Smooth muscle cell (in vitro differentiated cells): ENCODE measurements around the gene XYLT1. TPM values are rescaled to one million over a fixed set of nuclear protein-coding genes. Genes with fewer than 3 reads are reported as not detected.

Experiments used
- DNase-seq: peaks from one replicate; lab custom pipeline; 2025; ENCODE audit not compliant: unreplicated experiment; lab: John Stamatoyannopoulos, UW
- H2AFZ ChIP-seq: fragments of 200-600 bp; sonication (generic); 2 replicates; pipeline ENCODE4 v1.6.0; 2016; ENCODE audit warnings: antibody characterized with exemption, low read depth, mild to moderate bottlenecking
- H3F3A ChIP-seq: fragments of 200-600 bp; sonication (generic); 2 replicates; pipeline ENCODE4 v1.6.0; 2017; ENCODE audit warnings: antibody characterized with exemption, low read depth
- H3K27ac ChIP-seq: fragments of 200-600 bp; sonication (generic); 2 replicates; pipeline ENCODE4 v1.5.1; 2016; ENCODE audit warnings: low read depth, mild to moderate bottlenecking
- H3K27me3 ChIP-seq: fragments of 200-600 bp; sonication (generic); 2 replicates; pipeline ENCODE4 v1.6.1; 2016; ENCODE audit warnings: low read depth, mild to moderate bottlenecking
- H3K36me3 ChIP-seq: fragments of 200-600 bp; sonication (generic); 2 replicates; pipeline ENCODE4 v1.5.1; 2016; ENCODE audit warnings: low read depth
- H3K4me1 ChIP-seq: fragments of 200-600 bp; sonication (generic); 2 replicates; pipeline ENCODE4 v1.5.1; 2016; ENCODE audit warnings: low read depth
- H3K4me2 ChIP-seq: fragments of 200-600 bp; sonication (generic); 2 replicates; pipeline ENCODE4 v1.6.0; 2016; ENCODE audit warnings: mild to moderate bottlenecking
- H3K4me3 ChIP-seq: fragments of 200-600 bp; sonication (generic); 2 replicates; pipeline ENCODE4 v1.5.1; 2016; ENCODE audit warnings: mild to moderate bottlenecking
- H3K79me2 ChIP-seq: fragments of 200-600 bp; sonication (generic); 2 replicates; pipeline ENCODE4 v1.6.0; 2016; ENCODE audit warnings: low read depth, mild to moderate bottlenecking
- H3K9ac ChIP-seq: fragments of 200-600 bp; sonication (generic); 2 replicates; pipeline ENCODE4 v1.6.0; 2016; ENCODE audit warnings: low read depth
- H3K9me3 ChIP-seq: fragments of 200-600 bp; sonication (generic); replicated peaks from 2 replicates; pipeline ENCODE4 v1.5.1; 2016; ENCODE audit warnings: low read depth
- H4K20me1 ChIP-seq: fragments of 200-600 bp; sonication (generic); 2 replicates; pipeline ENCODE4 v1.6.0; 2016; ENCODE audit warnings: low read depth
- WGBS: methylation state at CpG from one replicate; pipeline ENCODE4 v1.1.7; 2016; ENCODE audit warnings: low lambda C conversion rate; 5-methylcytosine and 5-hydroxymethylcytosine counted together
- polyA plus RNA-seq: library from polyadenylated mRNA; unstranded; fragments of >200 nt; fragmentation: Nextera tagmentation; extraction: Ambion mirVana; gene quantifications from 2 replicates; pipeline ENCODE4 v1.2.1, GENCODE V29; 2016
- total RNA-seq: library from RNA; depleted of rRNA; stranded (reverse); fragments of >200 nt; gene quantifications from 2 replicates; pipeline ENCODE4 v1.2.3, GENCODE V29; 2014
- TF ChIP-seq, protein P1 (sequence below): fragments of 200-600 bp; sonication (generic); IDR thresholded peaks from 2 replicates; pipeline ENCODE4 v1.5.1; 2017; ENCODE audit warnings: borderline replicate concordance, mild to moderate bottlenecking, antibody characterized with exemption; ENCODE audit not compliant: insufficient read depth, poor library complexity, severe bottlenecking

The XYLT1 gene
- total and polyA plus RNA-seq, 2 experiments from 2014 or later: 9.5 to 19.9 TPM

DNA sequence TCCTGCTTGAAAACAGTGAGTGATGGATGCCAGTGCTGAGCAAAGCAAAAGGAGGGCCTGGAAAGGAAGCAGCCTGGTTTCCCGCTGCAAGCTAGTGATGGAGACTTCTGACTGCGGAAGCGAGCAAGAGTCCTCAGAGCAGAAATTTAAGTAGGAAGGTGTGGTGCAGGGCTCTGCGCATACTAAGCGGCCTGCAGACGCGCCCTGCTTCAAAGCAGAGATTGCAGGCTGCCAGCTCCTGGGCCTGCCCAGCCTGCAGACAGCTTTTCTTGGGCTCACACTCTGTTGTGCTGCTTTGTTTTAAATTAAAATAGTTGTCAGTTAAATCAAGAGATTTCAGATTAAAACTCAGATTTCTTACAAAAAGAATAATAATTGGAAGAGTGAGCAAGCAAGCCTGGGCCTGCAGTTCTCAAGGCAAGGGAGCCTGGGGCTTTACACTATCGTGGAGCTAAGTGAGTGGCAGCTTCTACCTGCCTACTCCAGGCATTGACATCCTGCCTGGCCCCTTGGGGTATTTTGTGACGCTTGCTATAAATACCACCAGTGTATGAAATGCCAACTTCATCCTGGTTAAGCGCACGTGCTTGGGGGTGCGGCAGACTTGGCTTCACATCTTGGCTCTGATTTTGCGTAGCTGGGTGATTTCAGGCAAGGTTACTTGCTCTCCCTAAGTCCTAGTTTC lies 237.3 kb downstream of the XYLT1 start:
- H2AFZ ChIP-seq: no peak overlapping the region
- H3K27me3 ChIP-seq: no peaks in the 10 kb centered on the region
- 93% methylated on average over 13 of the region's 13 CpGs for WGBS
- no peak overlapping the region for H3K4me2 ChIP-seq
- peaks cover 32% of the 10 kb centered on the region for H4K20me1 ChIP-seq
- no peak overlapping the region for H3K4me3 ChIP-seq
- H3K79me2 ChIP-seq: no peaks in the 10 kb centered on the region
- no peaks in the 10 kb centered on the region for H3F3A ChIP-seq
- no peak overlapping the region for H3K9ac ChIP-seq
- no peak for DNase-seq
- H3K4me1 ChIP-seq: no peaks in the 10 kb centered on the region
- H3K27ac ChIP-seq: no peak overlapping the region
- no peaks in the 10 kb centered on the region for H3K36me3 ChIP-seq
- TF ChIP-seq, protein P1, sequence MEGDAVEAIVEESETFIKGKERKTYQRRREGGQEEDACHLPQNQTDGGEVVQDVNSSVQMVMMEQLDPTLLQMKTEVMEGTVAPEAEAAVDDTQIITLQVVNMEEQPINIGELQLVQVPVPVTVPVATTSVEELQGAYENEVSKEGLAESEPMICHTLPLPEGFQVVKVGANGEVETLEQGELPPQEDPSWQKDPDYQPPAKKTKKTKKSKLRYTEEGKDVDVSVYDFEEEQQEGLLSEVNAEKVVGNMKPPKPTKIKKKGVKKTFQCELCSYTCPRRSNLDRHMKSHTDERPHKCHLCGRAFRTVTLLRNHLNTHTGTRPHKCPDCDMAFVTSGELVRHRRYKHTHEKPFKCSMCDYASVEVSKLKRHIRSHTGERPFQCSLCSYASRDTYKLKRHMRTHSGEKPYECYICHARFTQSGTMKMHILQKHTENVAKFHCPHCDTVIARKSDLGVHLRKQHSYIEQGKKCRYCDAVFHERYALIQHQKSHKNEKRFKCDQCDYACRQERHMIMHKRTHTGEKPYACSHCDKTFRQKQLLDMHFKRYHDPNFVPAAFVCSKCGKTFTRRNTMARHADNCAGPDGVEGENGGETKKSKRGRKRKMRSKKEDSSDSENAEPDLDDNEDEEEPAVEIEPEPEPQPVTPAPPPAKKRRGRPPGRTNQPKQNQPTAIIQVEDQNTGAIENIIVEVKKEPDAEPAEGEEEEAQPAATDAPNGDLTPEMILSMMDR: no peak
- H3K9me3 ChIP-seq: no peaks in the 10 kb centered on the region

DNA sequence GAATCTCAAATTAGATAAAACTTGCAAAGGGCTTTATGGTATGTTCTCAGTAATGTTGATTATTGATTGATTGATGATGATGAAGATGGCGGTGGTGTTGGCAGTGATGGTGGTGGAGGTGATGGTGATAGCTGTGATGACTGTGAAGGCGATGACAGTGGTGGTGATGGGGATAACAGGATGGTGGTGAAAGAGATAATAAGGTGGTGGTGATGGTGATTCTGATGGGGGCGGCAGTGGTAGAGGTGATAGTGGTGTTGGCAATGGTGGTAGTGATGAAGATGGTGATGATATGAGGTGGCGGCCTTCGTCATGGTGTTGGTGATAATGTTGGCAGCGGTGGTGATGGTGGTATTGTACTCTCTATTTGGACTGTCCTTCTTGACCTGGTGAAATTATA lies 238.3 kb downstream of the XYLT1 start:
- TF ChIP-seq, protein P1: no peak
- Histone ChIP-seq H3K27me3 (no peaks in the 10 kb centered on the region), H3F3A (no peaks in the 10 kb centered on the region), H3K4me3 (no peak overlapping the region), H3K9ac (no peak overlapping the region), H3K79me2 (no peaks in the 10 kb centered on the region), H3K9me3 (no peaks in the 10 kb centered on the region), H3K36me3 (no peaks in the 10 kb centered on the region), H2AFZ (no peak overlapping the region), H3K27ac (no peak overlapping the region), H4K20me1 (peaks cover 31% of the 10 kb centered on the region), H3K4me1 (no peaks in the 10 kb centered on the region), H3K4me2 (no peak overlapping the region)
- WGBS: 100% methylated on average over 6 of the region's 6 CpGs
- no peak for DNase-seq

DNA sequence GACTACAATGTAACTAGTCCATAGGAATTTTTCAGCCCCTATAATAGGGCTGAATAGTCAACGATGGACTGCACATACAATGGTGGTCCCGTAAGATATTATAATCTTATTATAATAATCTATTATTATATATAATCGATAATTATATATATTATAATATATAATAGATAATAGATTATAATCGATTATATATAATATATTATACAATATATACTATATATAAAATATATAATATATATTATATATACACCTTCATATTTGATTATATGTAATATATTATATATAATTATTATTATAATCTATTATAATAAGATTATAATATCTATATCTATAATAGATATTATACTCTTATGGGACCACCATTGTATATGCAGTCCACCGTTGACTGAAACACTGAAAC lies 238.8 kb downstream of the XYLT1 start:
- Histone ChIP-seq H3K4me2 (no peak overlapping the region), H4K20me1 (peaks cover 35% of the 10 kb centered on the region), H3K79me2 (no peaks in the 10 kb centered on the region), H3K9me3 (no peaks in the 10 kb centered on the region), H3F3A (no peaks in the 10 kb centered on the region), H3K36me3 (no peaks in the 10 kb centered on the region), H3K4me1 (no peaks in the 10 kb centered on the region), H3K9ac (no peak overlapping the region), H2AFZ (no peak overlapping the region), H3K4me3 (no peak overlapping the region), H3K27me3 (no peaks in the 10 kb centered on the region), H3K27ac (no peak overlapping the region)
- 96% methylated on average over 5 of the region's 5 CpGs for WGBS
- DNase-seq: no peak
- TF ChIP-seq, protein P1: no peak
